ENCODE data around the gene TSPAN17. TPM values are rescaled to one million over a fixed set of nuclear protein-coding genes. Genes with fewer than 3 reads are reported as not detected.

The TSPAN17 gene
- total RNA-seq, 1 donor from 2014 or later: 53.9 TPM

DNA sequence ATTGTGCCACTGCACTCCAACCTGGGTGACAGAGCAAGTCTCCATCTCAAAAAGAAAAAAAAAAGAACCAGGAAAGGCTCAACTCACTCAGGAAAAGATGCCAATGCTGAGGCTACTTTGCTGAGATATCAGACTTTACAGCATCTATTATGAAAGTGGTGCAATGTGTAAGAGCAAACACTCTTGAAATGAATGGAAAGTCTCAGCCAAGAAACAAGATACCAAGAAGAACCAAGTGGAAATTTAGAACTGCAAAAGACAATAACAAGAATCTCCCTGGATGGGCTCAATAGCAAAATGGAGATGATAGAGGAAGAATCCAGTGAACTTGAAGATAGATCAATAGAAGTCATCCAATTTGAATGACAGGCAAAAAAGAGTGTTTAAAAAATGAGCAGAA is 37.7 kb downstream of the TSPAN17 start:
- TF ChIP-seq, protein P1, sequence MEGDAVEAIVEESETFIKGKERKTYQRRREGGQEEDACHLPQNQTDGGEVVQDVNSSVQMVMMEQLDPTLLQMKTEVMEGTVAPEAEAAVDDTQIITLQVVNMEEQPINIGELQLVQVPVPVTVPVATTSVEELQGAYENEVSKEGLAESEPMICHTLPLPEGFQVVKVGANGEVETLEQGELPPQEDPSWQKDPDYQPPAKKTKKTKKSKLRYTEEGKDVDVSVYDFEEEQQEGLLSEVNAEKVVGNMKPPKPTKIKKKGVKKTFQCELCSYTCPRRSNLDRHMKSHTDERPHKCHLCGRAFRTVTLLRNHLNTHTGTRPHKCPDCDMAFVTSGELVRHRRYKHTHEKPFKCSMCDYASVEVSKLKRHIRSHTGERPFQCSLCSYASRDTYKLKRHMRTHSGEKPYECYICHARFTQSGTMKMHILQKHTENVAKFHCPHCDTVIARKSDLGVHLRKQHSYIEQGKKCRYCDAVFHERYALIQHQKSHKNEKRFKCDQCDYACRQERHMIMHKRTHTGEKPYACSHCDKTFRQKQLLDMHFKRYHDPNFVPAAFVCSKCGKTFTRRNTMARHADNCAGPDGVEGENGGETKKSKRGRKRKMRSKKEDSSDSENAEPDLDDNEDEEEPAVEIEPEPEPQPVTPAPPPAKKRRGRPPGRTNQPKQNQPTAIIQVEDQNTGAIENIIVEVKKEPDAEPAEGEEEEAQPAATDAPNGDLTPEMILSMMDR (IDR thresholded peaks at IDR 0.05; ENCODE audit: insufficient read depth, low read length, poor library complexity, severe bottlenecking): no peak
- Histone ChIP-seq H3K27me3 (ENCODE audit: control insufficient read depth, insufficient read depth, low read length) (peaks cover 29% of the 10 kb centered on the region), H3K36me3 (ENCODE audit: control insufficient read depth, insufficient read depth, low read length) (no peaks in the 10 kb centered on the region), H3K4me3 (ENCODE audit: low read depth, low read length) (no peak overlapping the region)
- DNase-seq (ENCODE audit: low read depth): no peak

DNA sequence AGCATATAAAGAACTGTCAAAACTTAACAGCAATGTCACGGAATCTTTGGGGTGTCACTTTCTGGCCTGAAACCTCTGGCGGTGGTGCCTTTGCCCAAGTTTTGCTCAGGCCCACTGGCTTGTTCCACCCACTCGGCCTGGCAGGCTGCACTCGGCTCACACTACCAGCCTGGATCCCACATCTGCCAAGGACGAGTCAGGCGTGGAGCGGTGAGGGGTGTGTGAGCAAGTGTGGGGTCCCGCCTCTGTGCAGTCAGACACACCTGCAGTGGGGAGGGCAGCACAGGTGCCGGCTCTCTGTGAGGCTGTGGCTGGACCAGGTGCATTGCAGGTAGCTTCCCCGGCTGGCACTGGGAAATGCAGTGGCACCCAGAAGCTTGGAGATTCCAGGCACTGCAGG is 40.0 kb downstream of the TSPAN17 start:
- TF ChIP-seq, protein P1 (IDR thresholded peaks at IDR 0.05; ENCODE audit: insufficient read depth, low read length, poor library complexity, severe bottlenecking): no peak
- Histone ChIP-seq H3K27me3 (ENCODE audit: control insufficient read depth, insufficient read depth, low read length) (peaks cover 18% of the 10 kb centered on the region), H3K4me3 (ENCODE audit: low read depth, low read length) (no peak overlapping the region), H3K36me3 (ENCODE audit: control insufficient read depth, insufficient read depth, low read length) (no peaks in the 10 kb centered on the region)
- DNase-seq (ENCODE audit: low read depth): no peak

DNA sequence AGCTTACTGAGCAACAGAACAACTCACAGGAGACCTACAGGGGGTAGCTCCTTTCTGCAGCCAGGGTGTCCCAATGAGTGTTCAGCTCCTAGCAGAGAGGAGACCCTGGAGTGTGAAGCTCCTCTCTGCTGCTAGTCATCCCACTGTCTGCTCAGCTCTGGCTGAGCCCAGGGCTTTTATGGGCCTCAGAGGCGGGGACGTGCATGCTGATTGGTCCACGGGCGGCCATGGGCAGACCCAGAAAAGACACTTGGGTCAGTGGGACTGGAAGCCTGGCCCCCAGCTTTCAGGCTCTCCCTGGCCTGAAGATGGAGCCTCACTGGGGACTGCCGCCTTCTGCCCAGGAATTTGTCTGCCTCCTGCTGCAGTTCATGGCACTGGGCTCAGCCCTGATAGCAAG is 40.6 kb downstream of the TSPAN17 start:
- Histone ChIP-seq H3K4me3 (ENCODE audit: low read depth, low read length) (no peak overlapping the region), H3K36me3 (ENCODE audit: control insufficient read depth, insufficient read depth, low read length) (no peaks in the 10 kb centered on the region), H3K27me3 (ENCODE audit: control insufficient read depth, insufficient read depth, low read length) (peaks cover 21% of the 10 kb centered on the region)
- DNase-seq (ENCODE audit: low read depth): no peak
- TF ChIP-seq, protein P1 (IDR thresholded peaks at IDR 0.05; ENCODE audit: insufficient read depth, low read length, poor library complexity, severe bottlenecking): no peak

DNA sequence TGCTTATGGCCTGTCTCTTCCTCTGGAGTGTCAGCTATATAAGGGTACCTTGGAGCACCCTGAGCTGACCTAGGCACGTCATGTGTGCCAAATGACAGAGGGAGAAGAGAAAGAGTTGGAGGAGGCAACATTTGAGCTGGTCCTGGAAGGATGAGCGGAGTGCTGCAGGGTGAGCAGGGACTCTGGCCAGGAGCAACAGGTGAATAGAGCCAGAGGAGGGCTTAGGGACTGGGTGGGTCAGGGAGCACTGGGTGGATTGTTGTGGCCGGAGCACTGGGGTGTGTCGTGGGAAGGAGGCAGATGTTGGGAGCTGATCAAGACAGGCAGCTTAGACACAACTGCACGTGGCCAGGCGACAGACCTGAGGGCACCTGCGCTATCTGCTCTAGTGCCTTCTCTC is 43.6 kb downstream of the TSPAN17 start:
- Histone ChIP-seq H3K4me3 (ENCODE audit: low read depth, low read length) (no peak overlapping the region), H3K36me3 (ENCODE audit: control insufficient read depth, insufficient read depth, low read length) (no peaks in the 10 kb centered on the region), H3K27me3 (ENCODE audit: control insufficient read depth, insufficient read depth, low read length) (peaks cover 46% of the 10 kb centered on the region)
- TF ChIP-seq, protein P1 (IDR thresholded peaks at IDR 0.05; ENCODE audit: insufficient read depth, low read length, poor library complexity, severe bottlenecking): no peak
- no peak for DNase-seq (ENCODE audit: low read depth)

DNA sequence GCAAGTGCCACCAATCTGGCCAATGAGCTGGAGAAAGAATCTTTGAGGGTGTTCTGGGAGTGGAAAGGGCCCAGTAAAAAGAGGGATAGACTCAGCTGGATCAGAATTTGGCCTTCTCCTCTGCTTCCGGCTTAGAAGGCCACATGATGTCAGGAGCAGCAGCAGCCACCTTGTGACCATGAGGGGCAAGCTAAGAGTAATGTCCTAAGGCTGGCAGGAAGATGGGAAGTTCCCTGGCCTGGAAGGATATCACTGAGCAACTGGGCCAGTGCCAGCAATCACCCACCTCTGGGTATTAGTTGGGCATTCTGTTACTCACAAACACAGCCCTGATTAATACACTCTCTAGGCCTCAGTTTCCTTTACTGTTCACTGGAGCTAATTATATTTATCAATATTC is 44.2 kb downstream of the TSPAN17 start:
- peaks cover 51% of the 10 kb centered on the region for H3K27me3 ChIP-seq (ENCODE audit: control insufficient read depth, insufficient read depth, low read length)

DNA sequence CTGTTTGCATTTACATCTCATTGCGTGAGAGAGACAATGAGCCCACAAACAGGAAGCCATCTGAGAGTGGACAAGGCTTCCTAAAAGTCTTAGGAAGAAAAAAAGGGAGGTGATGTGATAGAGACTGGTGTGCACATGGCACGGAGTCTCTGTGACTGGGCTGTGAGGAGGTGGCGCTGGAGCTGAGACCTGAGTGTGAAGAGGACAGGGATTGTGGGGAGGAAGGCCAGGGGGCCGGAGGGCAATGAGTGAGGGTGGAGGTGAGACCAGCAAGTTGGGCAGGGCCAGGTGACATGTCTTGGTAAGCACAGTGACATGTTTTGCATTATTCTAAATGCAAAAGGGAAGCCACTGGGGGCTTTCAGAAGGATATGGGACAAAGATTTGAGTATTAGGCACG is 45.0 kb downstream of the TSPAN17 start:
- no peak for DNase-seq (ENCODE audit: low read depth)
- no peak overlapping the region for H3K4me3 ChIP-seq (ENCODE audit: low read depth, low read length)
- TF ChIP-seq, protein P1 (IDR thresholded peaks at IDR 0.05; ENCODE audit: insufficient read depth, low read length, poor library complexity, severe bottlenecking): no peak
- no peaks in the 10 kb centered on the region for H3K36me3 ChIP-seq (ENCODE audit: control insufficient read depth, insufficient read depth, low read length)
- peaks cover 58% of the 10 kb centered on the region for H3K27me3 ChIP-seq (ENCODE audit: control insufficient read depth, insufficient read depth, low read length)

More for the DNA sequence above, 44.2 kb downstream of the TSPAN17 start:
- no peak for DNase-seq (ENCODE audit: low read depth)
- no peak overlapping the region for H3K4me3 ChIP-seq (ENCODE audit: low read depth, low read length)
- TF ChIP-seq, protein P1 (IDR thresholded peaks at IDR 0.05; ENCODE audit: insufficient read depth, low read length, poor library complexity, severe bottlenecking): no peak
- H3K36me3 ChIP-seq (ENCODE audit: control insufficient read depth, insufficient read depth, low read length): no peaks in the 10 kb centered on the region
